ENCODE data around the gene BANF2.

The BANF2 gene

DNA sequence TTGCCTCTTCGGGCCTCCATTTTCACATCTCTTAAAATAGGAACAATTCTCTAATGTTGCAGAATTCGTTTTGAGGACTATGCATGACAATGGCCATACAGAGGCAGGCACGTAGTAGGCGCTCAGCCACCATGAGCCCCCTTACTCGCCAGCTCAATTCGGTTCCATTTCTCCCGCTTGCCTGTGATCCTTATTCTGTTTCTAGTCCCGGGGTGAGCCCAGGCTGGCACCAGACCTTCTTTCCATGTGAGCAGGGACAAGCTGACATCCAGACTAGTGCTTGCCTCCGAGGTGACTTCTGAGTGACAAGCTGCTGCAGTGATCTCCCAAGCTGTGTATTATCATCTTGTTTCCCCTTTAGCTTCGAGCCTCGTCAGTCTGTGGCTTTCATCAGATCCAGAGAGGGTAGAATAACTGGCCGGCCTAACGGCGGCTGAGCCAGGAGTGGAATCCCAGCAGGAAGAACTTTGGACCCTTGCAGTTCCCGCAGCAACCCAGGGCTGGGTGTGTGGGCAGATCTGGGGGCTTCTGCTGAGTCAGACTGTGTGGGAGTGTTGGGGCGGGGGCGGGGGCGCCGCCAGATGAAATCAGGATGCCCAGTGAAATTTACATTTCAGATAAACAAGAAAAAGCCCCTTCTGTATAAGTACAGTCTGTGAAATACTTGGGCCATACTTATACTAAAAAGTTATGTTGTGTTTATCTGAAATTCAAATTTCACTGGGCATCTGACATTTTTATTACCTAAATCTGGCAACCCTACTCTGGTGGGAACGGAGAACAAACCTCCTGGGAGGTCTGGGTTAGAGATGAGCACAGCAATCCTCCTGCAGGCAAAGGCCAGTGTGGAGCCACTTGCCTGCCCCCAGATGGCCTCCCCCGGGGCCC, 10.9 kb downstream of the BANF2 start:
- DNase-seq (ENCODE audit: low read depth): no peak

DNA sequence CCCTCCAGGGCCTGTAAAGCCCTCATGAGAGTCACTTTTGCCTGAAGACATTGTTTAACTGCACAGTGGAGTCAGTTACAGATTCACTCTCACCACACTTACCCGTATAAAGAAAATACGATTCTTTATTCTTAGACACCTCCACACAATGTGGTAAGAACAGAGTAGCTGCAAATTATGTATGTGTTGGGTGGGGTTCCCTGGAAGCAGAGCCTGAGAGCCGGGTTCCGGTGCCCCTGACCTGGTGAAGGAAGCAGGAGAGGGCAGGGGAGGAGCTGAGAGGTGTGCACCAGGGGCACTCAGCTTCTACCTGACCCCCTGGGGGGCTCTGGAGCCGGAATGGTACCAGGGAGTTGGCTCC, 11.5 kb downstream of the BANF2 start:
- no peak for DNase-seq (ENCODE audit: low read depth)

GRCh38 chr20:17712201-17712600, 12.4 kb downstream of the BANF2 start:
- DNase-seq (ENCODE audit: low read depth): no peak

- DNase-seq (ENCODE audit: low read depth): no peak
These were observed 12.9 kb downstream of the BANF2 start for GRCh38 chr20:17712708-17713107.

DNA sequence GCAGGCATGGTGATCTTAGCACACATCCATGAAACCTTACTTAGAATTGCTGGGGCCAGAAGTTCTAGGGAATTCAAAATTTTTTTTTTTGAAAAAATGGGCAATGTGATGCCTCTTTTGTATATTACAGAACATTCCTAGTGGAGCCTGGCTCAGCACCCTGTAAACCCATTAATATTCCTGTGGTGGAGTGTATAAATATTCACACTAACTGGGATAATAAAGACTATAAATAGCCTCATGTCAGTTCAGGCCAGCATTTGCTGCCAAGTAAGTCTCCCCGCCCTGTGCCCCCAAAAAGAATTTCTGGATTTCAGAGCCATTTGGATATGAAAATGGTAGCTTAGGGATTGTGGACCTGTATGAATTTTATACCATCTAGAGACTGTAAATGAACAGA, 14.8 kb downstream of the BANF2 start:
- DNase-seq (ENCODE audit: low read depth): no peak

GRCh38 chr20:17715075-17715474, 15.3 kb downstream of the BANF2 start:
- no peak for DNase-seq (ENCODE audit: low read depth)

DNA sequence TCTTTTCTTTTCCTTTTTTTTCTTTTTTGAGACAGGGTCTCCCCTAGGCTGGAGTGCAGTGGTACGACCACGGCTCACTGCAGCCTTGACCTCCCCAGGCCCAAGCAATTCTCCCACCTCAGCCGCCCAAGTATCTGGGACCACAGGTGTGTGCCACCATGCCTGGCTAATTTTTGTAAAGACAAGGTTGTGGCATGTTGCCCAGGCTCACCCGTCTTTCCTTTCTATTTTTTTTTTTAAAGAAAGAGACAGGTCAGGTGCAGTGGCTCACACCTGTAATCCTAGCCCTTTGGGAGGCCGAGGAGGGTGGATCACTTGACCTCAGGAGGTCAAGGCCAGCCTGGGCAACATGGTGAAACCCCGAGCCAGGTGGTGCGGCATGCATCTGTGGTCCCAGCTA, 16.6 kb downstream of the BANF2 start:
- no peak for DNase-seq (ENCODE audit: low read depth)

- no peak for DNase-seq (ENCODE audit: low read depth)
These were observed 21.0 kb downstream of the BANF2 start for GRCh38 chr20:17720755-17721154.

- DNase-seq (ENCODE audit: low read depth): no peak
These were observed 22.2 kb downstream of the BANF2 start for GRCh38 chr20:17721802-17722486.

DNA sequence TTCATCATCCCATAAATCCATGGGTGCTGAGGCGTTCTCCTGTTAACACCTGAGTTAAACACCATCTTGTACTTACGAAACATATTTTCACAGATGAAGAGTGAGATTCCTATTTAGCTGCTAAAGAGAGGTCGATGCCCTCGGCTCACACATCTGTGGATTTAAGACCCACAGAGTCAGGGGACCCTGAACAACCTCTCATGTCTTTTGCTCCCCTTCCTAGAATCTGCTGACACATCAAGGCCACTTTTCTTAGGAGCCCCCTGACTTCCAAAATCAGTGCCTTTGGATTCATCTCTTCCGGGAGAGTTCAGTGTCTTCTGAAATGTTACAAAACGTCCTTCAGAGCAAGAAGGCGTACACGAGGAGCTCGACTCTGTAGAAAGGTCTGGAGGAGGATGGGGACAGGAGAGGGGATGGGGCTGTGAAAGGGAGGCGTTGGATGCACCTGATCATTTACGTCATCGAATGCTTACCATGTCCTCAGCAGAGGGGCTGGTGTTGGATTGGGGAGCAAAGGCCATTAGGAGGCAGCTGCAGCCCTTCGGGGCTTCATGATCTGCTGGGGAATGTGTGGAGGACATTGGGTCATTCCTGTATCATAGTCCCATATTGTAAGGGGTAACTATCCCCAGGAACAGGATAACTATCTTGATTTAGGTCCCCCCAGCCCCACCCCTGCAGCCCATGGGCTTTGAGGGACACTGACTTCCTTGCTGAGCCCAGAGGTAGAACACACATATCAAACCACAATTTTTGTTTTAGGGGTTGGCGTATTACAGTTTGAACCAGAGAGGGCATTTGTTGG, 22.9 kb downstream of the BANF2 start:
- no peak for DNase-seq (ENCODE audit: low read depth)

- DNase-seq (ENCODE audit: low read depth): no peak
These were observed 23.5 kb downstream of the BANF2 start for GRCh38 chr20:17723301-17723691.

DNA sequence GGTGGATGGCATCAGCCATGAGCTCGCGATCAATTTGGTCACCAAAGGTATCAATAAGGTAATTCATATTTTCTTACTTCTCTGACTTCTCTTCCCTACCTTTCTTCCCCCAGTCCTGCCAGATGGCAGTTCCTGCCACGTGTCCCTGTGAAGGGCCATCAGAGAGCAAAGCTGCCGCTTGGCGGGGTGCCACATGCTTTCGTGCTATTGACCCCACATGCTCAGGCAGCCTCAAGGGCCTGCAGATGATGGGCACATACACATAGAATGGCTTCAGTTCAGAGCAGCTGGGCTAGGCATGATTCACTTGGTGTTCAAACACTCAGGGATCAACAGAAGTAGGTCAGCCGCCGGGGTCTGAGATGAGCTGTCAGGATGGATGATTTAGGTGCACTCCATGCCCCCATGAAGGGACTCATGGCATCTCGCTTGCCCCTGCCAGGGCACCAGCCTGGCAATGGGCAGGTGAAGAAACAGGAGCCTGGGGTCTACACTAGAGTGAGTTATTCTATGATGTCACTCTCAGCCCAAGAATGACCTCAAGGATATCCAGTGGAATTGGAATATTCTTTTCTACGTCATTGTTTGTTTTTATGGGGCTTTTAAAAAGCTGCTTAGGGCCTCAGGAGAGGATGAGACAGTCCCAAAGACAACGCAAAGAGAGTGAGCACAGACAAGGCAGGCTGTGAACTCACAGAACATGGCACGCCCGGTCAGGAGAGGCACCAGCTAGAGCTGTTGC, 25.5 kb downstream of the BANF2 start:
- no peak for DNase-seq (ENCODE audit: low read depth)

- no peak for DNase-seq (ENCODE audit: low read depth)
These were observed 27.1 kb downstream of the BANF2 start for GRCh38 chr20:17726902-17727301.

DNA sequence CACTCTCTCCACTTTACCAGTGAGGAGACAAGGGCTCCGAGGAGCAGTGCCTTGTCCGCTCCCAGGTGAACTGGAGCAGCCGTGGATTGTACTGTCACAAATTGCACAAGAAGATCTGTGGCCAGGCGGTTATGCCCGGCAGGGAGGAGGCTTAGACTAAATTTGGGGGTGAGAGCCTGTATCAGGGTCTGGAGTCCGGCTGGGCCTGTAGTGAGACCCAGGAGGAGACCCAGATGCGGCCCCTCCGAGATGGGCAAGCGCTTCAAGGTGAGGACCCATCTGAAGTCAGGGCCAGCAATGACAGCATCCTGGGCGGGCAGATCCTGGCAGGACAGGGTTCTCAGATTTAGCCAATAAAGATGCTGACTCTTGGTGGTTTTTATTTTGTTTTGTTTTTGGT, 27.6 kb downstream of the BANF2 start:
- no peak for DNase-seq (ENCODE audit: low read depth)

DNA sequence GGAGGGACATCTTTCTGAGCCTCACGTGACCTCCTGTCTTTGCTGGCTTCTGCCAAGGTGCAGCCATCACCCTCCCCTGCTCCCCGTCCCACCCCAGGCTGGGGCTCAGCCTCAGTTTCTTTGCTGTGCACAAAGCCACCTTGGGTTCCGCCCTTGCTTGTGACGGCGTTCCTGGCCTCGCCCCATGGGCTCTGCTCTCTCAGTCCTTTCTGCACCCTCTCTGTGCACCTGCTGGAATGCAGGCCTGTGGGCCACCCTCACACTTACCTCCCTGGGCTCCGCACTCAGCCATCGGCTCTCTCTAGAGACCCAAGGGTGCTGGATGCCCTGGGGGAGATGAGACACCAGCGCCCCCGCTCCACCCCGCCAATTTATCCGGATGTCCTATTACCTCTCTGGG, 28.3 kb downstream of the BANF2 start:
- DNase-seq (ENCODE audit: low read depth): no peak

- no peak for DNase-seq (ENCODE audit: low read depth)
These were observed 30.3 kb downstream of the BANF2 start for GRCh38 chr20:17730071-17730470.

- no peak for DNase-seq (ENCODE audit: low read depth)
These were observed 31.5 kb downstream of the BANF2 start for GRCh38 chr20:17731233-17731632.

- DNase-seq (ENCODE audit: low read depth): no peak
These were observed 33.2 kb downstream of the BANF2 start for GRCh38 chr20:17732907-17733521.

DNA sequence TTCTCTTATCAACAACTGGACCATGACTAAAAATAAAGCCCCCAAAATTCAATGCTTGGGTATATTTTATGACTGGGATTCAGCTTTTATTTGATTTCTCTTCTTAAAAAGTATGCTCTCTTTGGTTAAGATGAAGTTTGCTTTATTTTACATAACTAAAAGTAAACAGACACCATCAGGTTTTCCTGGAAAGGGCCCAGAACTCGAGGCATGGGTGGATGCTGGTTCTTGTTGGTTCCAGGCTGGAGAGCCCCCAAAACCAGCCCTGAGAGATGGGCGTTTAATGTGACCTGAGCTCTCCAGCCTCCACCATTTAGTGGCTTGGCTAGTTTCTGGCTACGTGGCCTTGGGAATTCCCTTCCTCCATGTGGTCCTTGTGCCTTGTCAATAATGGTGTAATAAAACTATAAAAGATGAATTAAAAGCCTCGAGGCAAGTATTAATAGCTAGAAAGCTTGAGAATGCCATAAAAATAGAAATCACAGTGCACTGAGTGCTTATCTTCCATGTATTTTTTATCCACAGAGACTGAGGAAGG, 34.1 kb downstream of the BANF2 start:
- no peak for DNase-seq (ENCODE audit: low read depth)

DNA sequence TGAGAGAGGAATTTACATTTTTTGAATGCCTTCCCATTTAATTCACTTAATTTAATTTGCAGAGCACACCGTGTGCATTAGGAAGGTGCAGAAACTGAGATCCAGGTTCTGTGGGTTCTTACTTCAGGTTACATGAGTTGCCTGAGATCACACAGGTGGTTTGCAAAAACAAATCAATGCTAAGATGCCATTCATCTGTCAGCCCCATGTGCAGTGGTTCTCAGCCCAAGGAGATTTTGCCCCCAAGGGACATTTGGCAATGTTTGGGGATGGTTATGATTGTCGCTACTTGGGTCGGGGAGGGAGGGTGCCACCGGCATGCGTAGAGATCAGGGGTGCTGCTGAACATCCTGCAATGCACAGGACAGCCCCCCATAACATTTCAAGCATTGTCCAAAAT, 34.6 kb downstream of the BANF2 start:
- DNase-seq (ENCODE audit: low read depth): no peak

- DNase-seq (ENCODE audit: low read depth): no peak
These were observed 35.5 kb downstream of the BANF2 start for GRCh38 chr20:17735206-17735804.
